ENCODE data around the gene BNIP2. TPM values are rescaled to one million over a fixed set of nuclear protein-coding genes. Genes with fewer than 3 reads are reported as not detected.

BNIP2 gene
- total and polyA plus RNA-seq, 4 donors: 17.4 to 73.6 (median 29.6) TPM

GRCh38 chr15:59674361-59674877, 14.7 kb downstream of the BNIP2 start:
- Histone ChIP-seq H3K36me3 (ENCODE audit: control insufficient read depth in 4 of 4, insufficient read depth in 3 of 4, low read depth in 1 of 4, low read length in 3 of 4) (peaks cover 22 to 79% (median 60%) of the 10 kb centered on the region in 4 donors), H3K27me3 (ENCODE audit: control insufficient read depth in 4 of 4, insufficient read depth in 4 of 4, low read length in 3 of 4) (no peaks in the 10 kb centered on the region), H3K9me3 (ENCODE audit: control insufficient read depth in 4 of 4, low read length in 3 of 4) (no peaks in the 10 kb centered on the region), H3K4me3 (ENCODE audit: low read depth in 1 of 3, low read length in 3 of 3) (no peak overlapping the region), H3K4me1 (ENCODE audit: control insufficient read depth in 4 of 4, insufficient read depth in 4 of 4, low read length in 3 of 4) (peaks cover 0 to 7% (median 5%) of the 10 kb centered on the region in 4 donors), H3K9ac (ENCODE audit: low read depth in 1 of 2, low read length in 2 of 2) (peak overlapping the region in 1 of 2 donors; percentile 31), H3K27ac (ENCODE audit: low read depth in 1 of 2, low read length in 2 of 2) (no peak overlapping the region)
- WGBS: 55% methylated on average over 3 of the region's 3 CpGs
- DNase-seq (ENCODE audit: low spot score): no peak
- peak in 1 of 2 donors; percentile 11 for TF ChIP-seq HNF4A (conservative IDR thresholded peaks at IDR 0.05)
- no peak for TF ChIP-seq SP1 (IDR thresholded peaks at IDR 0.05)

GRCh38 chr15:59668556-59668955, 20.6 kb downstream of the BNIP2 start:
- Histone ChIP-seq H3K4me1 (ENCODE audit: control insufficient read depth in 4 of 4, insufficient read depth in 4 of 4, low read length in 3 of 4) (no peaks in the 10 kb centered on the region), H3K9ac (ENCODE audit: low read depth in 1 of 2, low read length in 2 of 2) (no peak overlapping the region), H3K4me3 (ENCODE audit: low read depth in 1 of 3, low read length in 3 of 3) (no peak overlapping the region), H3K9me3 (ENCODE audit: control insufficient read depth in 4 of 4, low read length in 3 of 4) (no peaks in the 10 kb centered on the region), H3K36me3 (ENCODE audit: control insufficient read depth in 4 of 4, insufficient read depth in 3 of 4, low read depth in 1 of 4, low read length in 3 of 4) (peaks cover 8 to 60% (median 56%) of the 10 kb centered on the region in 4 donors), H3K27ac (ENCODE audit: low read depth in 1 of 2, low read length in 2 of 2) (no peak overlapping the region), H3K27me3 (ENCODE audit: control insufficient read depth in 4 of 4, insufficient read depth in 4 of 4, low read length in 3 of 4) (no peaks in the 10 kb centered on the region)
- TF ChIP-seq TAF1 (conservative IDR thresholded peaks at IDR 0.05) (no peak), CTCF (IDR thresholded peaks at IDR 0.05; ENCODE audit: low read depth, low read length, missing input control) (no peak), NR2F2 (IDR thresholded peaks at IDR 0.05) (no peak), RAD21 (IDR thresholded peaks at IDR 0.05) (no peak), SP1 (IDR thresholded peaks at IDR 0.05) (no peak), FOXA1 (IDR thresholded peaks at IDR 0.05) (no peak), JUND (IDR thresholded peaks at IDR 0.05) (no peak), YY1 (IDR thresholded peaks at IDR 0.05) (no peak), HNF4G (IDR thresholded peaks at IDR 0.05) (no peak), GABPA (IDR thresholded peaks at IDR 0.05 in 1 of 2, conservative IDR thresholded peaks at IDR 0.05 in 1 of 2) (no peak), ATF3 (IDR thresholded peaks at IDR 0.05) (no peak), RXRA (IDR thresholded peaks at IDR 0.05) (no peak), FOXA2 (IDR thresholded peaks at IDR 0.05) (no peak)
- TF ChIP-seq, protein P1, sequence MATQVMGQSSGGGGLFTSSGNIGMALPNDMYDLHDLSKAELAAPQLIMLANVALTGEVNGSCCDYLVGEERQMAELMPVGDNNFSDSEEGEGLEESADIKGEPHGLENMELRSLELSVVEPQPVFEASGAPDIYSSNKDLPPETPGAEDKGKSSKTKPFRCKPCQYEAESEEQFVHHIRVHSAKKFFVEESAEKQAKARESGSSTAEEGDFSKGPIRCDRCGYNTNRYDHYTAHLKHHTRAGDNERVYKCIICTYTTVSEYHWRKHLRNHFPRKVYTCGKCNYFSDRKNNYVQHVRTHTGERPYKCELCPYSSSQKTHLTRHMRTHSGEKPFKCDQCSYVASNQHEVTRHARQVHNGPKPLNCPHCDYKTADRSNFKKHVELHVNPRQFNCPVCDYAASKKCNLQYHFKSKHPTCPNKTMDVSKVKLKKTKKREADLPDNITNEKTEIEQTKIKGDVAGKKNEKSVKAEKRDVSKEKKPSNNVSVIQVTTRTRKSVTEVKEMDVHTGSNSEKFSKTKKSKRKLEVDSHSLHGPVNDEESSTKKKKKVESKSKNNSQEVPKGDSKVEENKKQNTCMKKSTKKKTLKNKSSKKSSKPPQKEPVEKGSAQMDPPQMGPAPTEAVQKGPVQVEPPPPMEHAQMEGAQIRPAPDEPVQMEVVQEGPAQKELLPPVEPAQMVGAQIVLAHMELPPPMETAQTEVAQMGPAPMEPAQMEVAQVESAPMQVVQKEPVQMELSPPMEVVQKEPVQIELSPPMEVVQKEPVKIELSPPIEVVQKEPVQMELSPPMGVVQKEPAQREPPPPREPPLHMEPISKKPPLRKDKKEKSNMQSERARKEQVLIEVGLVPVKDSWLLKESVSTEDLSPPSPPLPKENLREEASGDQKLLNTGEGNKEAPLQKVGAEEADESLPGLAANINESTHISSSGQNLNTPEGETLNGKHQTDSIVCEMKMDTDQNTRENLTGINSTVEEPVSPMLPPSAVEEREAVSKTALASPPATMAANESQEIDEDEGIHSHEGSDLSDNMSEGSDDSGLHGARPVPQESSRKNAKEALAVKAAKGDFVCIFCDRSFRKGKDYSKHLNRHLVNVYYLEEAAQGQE (IDR thresholded peaks at IDR 0.05): no peak
- TF ChIP-seq, protein P2, sequence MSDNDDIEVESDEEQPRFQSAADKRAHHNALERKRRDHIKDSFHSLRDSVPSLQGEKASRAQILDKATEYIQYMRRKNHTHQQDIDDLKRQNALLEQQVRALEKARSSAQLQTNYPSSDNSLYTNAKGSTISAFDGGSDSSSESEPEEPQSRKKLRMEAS (IDR thresholded peaks at IDR 0.05): no peak
- TF ChIP-seq, protein P3, sequence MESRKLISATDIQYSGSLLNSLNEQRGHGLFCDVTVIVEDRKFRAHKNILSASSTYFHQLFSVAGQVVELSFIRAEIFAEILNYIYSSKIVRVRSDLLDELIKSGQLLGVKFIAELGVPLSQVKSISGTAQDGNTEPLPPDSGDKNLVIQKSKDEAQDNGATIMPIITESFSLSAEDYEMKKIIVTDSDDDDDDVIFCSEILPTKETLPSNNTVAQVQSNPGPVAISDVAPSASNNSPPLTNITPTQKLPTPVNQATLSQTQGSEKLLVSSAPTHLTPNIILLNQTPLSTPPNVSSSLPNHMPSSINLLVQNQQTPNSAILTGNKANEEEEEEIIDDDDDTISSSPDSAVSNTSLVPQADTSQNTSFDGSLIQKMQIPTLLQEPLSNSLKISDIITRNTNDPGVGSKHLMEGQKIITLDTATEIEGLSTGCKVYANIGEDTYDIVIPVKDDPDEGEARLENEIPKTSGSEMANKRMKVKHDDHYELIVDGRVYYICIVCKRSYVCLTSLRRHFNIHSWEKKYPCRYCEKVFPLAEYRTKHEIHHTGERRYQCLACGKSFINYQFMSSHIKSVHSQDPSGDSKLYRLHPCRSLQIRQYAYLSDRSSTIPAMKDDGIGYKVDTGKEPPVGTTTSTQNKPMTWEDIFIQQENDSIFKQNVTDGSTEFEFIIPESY (IDR thresholded peaks at IDR 0.05): no peak
- no peak for DNase-seq (ENCODE audit: low spot score)
- WGBS: 90% methylated on average over 8 of the region's 8 CpGs

All from liver (tissue), 9 donors.